HG03066 (cell line): ENCODE measurements around the gene NRL.

Experiments
- ATAC-seq: cut with Tn5 transposase; IDR thresholded peaks from one replicate; pipeline ENCODE4 v1.9.1; 2021; ENCODE audit warnings: low read depth; ENCODE audit not compliant: unreplicated experiment

The NRL gene

GRCh38 chr14:24084440-24084839, 30.3 kb downstream of the NRL start:
- ATAC-seq: no peak

GRCh38 chr14:24083462-24083861, 31.3 kb downstream of the NRL start:
- ATAC-seq: no peak

GRCh38 chr14:24082411-24083080, 32.2 kb downstream of the NRL start:
- no peak for ATAC-seq

- ATAC-seq: no peak
Observed at GRCh38 chr14:24081739-24082211, 33.0 kb downstream of the NRL start.

- ATAC-seq: peak; percentile 86
Observed at GRCh38 chr14:24080888-24081738, 33.6 kb downstream of the NRL start.

GRCh38 chr14:24080142-24080530, 34.6 kb downstream of the NRL start:
- ATAC-seq: no peak

GRCh38 chr14:24079491-24080141, 35.1 kb downstream of the NRL start:
- ATAC-seq: no peak

- ATAC-seq: no peak
Observed at GRCh38 chr14:24078146-24078545, 36.6 kb downstream of the NRL start.

GRCh38 chr14:24077086-24077485, 37.7 kb downstream of the NRL start:
- no peak for ATAC-seq

- ATAC-seq: no peak
Observed at GRCh38 chr14:24076302-24076601, 38.5 kb downstream of the NRL start.

- no peak for ATAC-seq
Observed at GRCh38 chr14:24075485-24076301, 39.1 kb downstream of the NRL start.

- no peak for ATAC-seq
Observed at GRCh38 chr14:24074625-24075484, 39.9 kb downstream of the NRL start.

- ATAC-seq: no peak
Observed at GRCh38 chr14:24072881-24073877, 41.6 kb downstream of the NRL start.

GRCh38 chr14:24072436-24072835, 42.3 kb downstream of the NRL start:
- no peak for ATAC-seq

GRCh38 chr14:24071836-24072430, 42.8 kb downstream of the NRL start:
- ATAC-seq: no peak

GRCh38 chr14:24071144-24071697, 43.5 kb downstream of the NRL start, which contains the start of gene CPNE6:
TSS of gene CPNE6 (plus strand) at chr14:24071562. CDS start at chr14:24072937, 1,375 bp downstream.
- no peak for ATAC-seq

- ATAC-seq: no peak
Observed at GRCh38 chr14:24070285-24071143, 44.2 kb downstream of the NRL start.
